Caco-2 (cell line): Measurements from ENCODE around the gene AATK. TPM values are rescaled to one million over a fixed set of nuclear protein-coding genes. Genes with fewer than 3 reads are reported as not detected.
A peak's percentile ranks its signal among the peaks of the same experiment; 100 is the strongest.

Experiments used
- BruUV-seq: library from RNA; stranded (reverse); fragments of 400-500 nt; replicated peaks from 2 replicates; lab custom pipeline; 2021; lab: Mats Ljungman, UMichigan
- CTCF ChIA-PET: fragments of 300-600 bp; sonication (Branson Sonifier 250); formaldehyde crosslinking; loops from one replicate; lab custom pipeline; 2022; ENCODE audit warnings: antibody characterized with exemption; lab: Charles Lee
- POLR2A ChIA-PET: fragments of 300-600 bp; sonication (Branson Sonifier 250); formaldehyde crosslinking; loops from one replicate; lab custom pipeline; 2022; ENCODE audit warnings: antibody characterized with exemption; lab: Charles Lee
- DNase-seq, 2 experiments: peaks; one replicate each; pipeline versions ENCODE4 v3.0.0 to v3.0.0-alpha.2; 2020 to 2022
- H3K27me3 ChIP-seq: replicated peaks from 2 replicates; pipeline ENCODE4 v1.6.0; 2011; ENCODE audit warnings: low read length; ENCODE audit not compliant: control insufficient read depth, insufficient read depth
- H3K36me3 ChIP-seq: 2 replicates; pipeline ENCODE4 v1.5.1; 2011; ENCODE audit warnings: low read length; ENCODE audit not compliant: control insufficient read depth, insufficient read depth
- H3K4me1 ChIP-seq: fragments of 250-450 bp; sonication (Bioruptor Pico); 2 replicates; pipeline ENCODE4 v1.5.1; 2020; ENCODE audit warnings: mild to moderate bottlenecking
- H3K4me3 ChIP-seq: 2 replicates; pipeline ENCODE4 v1.5.1; 2011; ENCODE audit warnings: low read depth, mild to moderate bottlenecking, control low read depth, low read length
- H3K9me3 ChIP-seq: fragments of 250-450 bp; sonication (Bioruptor Pico); 2 replicates; pipeline ENCODE4 v1.5.1; 2020; ENCODE audit warnings: mild to moderate bottlenecking, moderate library complexity
- H3K27ac Mint-ChIP-seq: one replicate; pipeline ENCODE4 v1.8.0; 2022; ENCODE audit warnings: mixed read lengths; ENCODE audit not compliant: unreplicated experiment
- H3K27me3 Mint-ChIP-seq: one replicate; pipeline ENCODE4 v1.8.0; 2022; ENCODE audit warnings: mixed read lengths; ENCODE audit not compliant: insufficient read depth, unreplicated experiment
- H3K36me3 Mint-ChIP-seq: one replicate; pipeline ENCODE4 v1.8.0; 2022; ENCODE audit warnings: mild to moderate bottlenecking, mixed read lengths; ENCODE audit not compliant: insufficient read depth, unreplicated experiment
- H3K4me1 Mint-ChIP-seq: one replicate; pipeline ENCODE4 v1.8.0; 2022; ENCODE audit warnings: low read depth, mixed read lengths; ENCODE audit not compliant: unreplicated experiment
- H3K4me3 Mint-ChIP-seq: one replicate; pipeline ENCODE4 v1.8.0; 2022; ENCODE audit warnings: mild to moderate bottlenecking, moderate library complexity, mixed read lengths; ENCODE audit not compliant: unreplicated experiment
- H3K9me3 Mint-ChIP-seq: one replicate; pipeline ENCODE4 v1.8.0; 2022; ENCODE audit warnings: mixed read lengths; ENCODE audit not compliant: unreplicated experiment
- CTCF ChIP-seq, 2 experiments: fragments of 200-600 bp in 1 of 2; IDR thresholded peaks; 1 replicate in 1 of 2; 2 replicates in 1 of 2; pipeline versions ENCODE4 v1.5.1 to v1.8.0; 2011 to 2022; ENCODE audit warnings: antibody characterized with exemption in 1 of 2, control low read depth in 1 of 2, inconsistent platforms in 1 of 2, low read depth in 1 of 2, low read length in 1 of 2, mild to moderate bottlenecking in 1 of 2, moderate library complexity in 1 of 2; ENCODE audit not compliant: insufficient read depth in 1 of 2, severe bottlenecking in 1 of 2, unreplicated experiment in 1 of 2
- intact Hi-C: fragments of 100-400 bp; cut with micrococcal nuclease; formaldehyde crosslinking; loops from one replicate; pipeline ENCODE4 v1.10.0; 2022; ENCODE audit not compliant: unreplicated experiment
- total RNA-seq: library from RNA; stranded (reverse); gene quantifications from 2 replicates; pipeline ENCODE4 v1.2.3, GENCODE V29; 2022

AATK gene
- total RNA-seq, 1 experiment from 2014 or later, result 26.6 TPM

GRCh38 chr17:81102352-81102751 is 63.7 kb downstream of the AATK start:
- ChIA-PET CTCF (interaction anchor here (0.8 to 1.1 kb wide), 3 partner anchors 14 to 112 kb away, joined by 3 read pairs; no protein-coding TSS in a partner anchor), POLR2A (no interaction called here)
- Histone ChIP-seq H3K36me3 (0 out of 2 replicates have a peak, but pooled peaks cover 1% of the 10 kb centered on the region), H3K9me3 (no peaks in the 10 kb centered on the region), H3K27me3 (no peaks in the 10 kb centered on the region), H3K4me3 (no peak overlapping the region), H3K4me1 (no peaks in the 10 kb centered on the region)
- H3K4me3 Mint-ChIP-seq, result no peak overlapping the region
- peaks cover 29% of the 10 kb centered on the region for H3K36me3 Mint-ChIP-seq
- intact Hi-C loops, result loop anchor here (5.0 kb wide), 1 partner anchor 80 kb away; no protein-coding TSS in a partner anchor
- no TSS peak for BruUV-seq
- no peaks in the 10 kb centered on the region for H3K27me3 Mint-ChIP-seq
- no peaks in the 10 kb centered on the region for H3K9me3 Mint-ChIP-seq
- no peaks in the 10 kb centered on the region for H3K4me1 Mint-ChIP-seq
- TF ChIP-seq CTCF (IDR thresholded peaks at IDR 0.05; ENCODE audit: insufficient read depth in 1 of 2, low read depth in 1 of 2, low read length in 1 of 2, severe bottlenecking in 1 of 2, unreplicated experiment in 1 of 2), result no peak
- no peak for DNase-seq
- H3K27ac Mint-ChIP-seq, result no peak overlapping the region

- no TSS peak for BruUV-seq
Observed at GRCh38 chr17:81101614-81102306, 64.3 kb downstream of the AATK start.

More at GRCh38 chr17:81101614-81102306, 64.3 kb downstream of the AATK start:
- Mint-ChIP-seq H3K36me3 (peaks cover 29% of the 10 kb centered on the region), H3K27ac (peak overlapping the region; percentile 59), H3K4me1 (no peaks in the 10 kb centered on the region), H3K9me3 (no peaks in the 10 kb centered on the region), H3K4me3 (no peak overlapping the region), H3K27me3 (no peaks in the 10 kb centered on the region)
- DNase-seq, result peak; percentile 88 to 94
- intact Hi-C loops, result loop anchor here (2.0 to 5.0 kb wide), 2 partner anchors 79 to 113 kb away; no protein-coding TSS in a partner anchor
- no peaks in the 10 kb centered on the region for H3K9me3 ChIP-seq
- peak; percentile 99 to 100 for TF ChIP-seq CTCF (IDR thresholded peaks at IDR 0.05; ENCODE audit: insufficient read depth in 1 of 2, low read depth in 1 of 2, low read length in 1 of 2, severe bottlenecking in 1 of 2, unreplicated experiment in 1 of 2)
- no peaks in the 10 kb centered on the region for H3K27me3 ChIP-seq
- CTCF ChIA-PET, result interaction anchor here (0.6 to 1.1 kb wide), 6 partner anchors 26 to 121 kb away, joined by 3 to 5 read pairs (median 3); partner anchors contain the start of gene CEP131
- POLR2A ChIA-PET, result no interaction called here
- H3K4me1 ChIP-seq, result no peaks in the 10 kb centered on the region; the same call in 1 of the 2 replicates
- no peak overlapping the region for H3K4me3 ChIP-seq
- H3K36me3 ChIP-seq, result 0 out of 2 replicates have a peak, but pooled peaks cover 1% of the 10 kb centered on the region
